H1 (cell line): ENCODE results near the gene FNIP2.

ENCODE experiments used
- ASH2L ChIP-seq: fragments of 200-600, 300-600 bp; sonication (generic); IDR thresholded peaks from one replicate; pipeline ENCODE4 v1.7.1; 2017; ENCODE audit warnings: low read length
- CBX5 ChIP-seq: fragments of 300-800, 300-1000 bp; sonication (generic); IDR thresholded peaks from 2 replicates; pipeline ENCODE4 v1.7.1; 2016; ENCODE audit warnings: antibody characterized with exemption, low read length, low read depth
- CEBPB ChIP-seq: IDR thresholded peaks from 2 replicates; pipeline ENCODE4 v1.6.1; 2012; ENCODE audit warnings: low read depth, low read length
- CTCF ChIP-seq, 3 experiments: IDR thresholded peaks; 1 replicate in 2 of 3; 2 replicates in 1 of 3; pipeline versions ENCODE4 v1.5.1 to v1.6.1; 2011; ENCODE audit warnings: low read length in 3 of 3, mild to moderate bottlenecking in 3 of 3, inconsistent platforms in 2 of 3, low read depth in 1 of 3, moderate library complexity in 1 of 3; ENCODE audit not compliant: insufficient read depth in 1 of 3; ENCODE audit errors: control extremely low read depth in 1 of 3
- EP300 ChIP-seq, 2 experiments: IDR thresholded peaks; 1 replicate in 1 of 2; 2 replicates in 1 of 2; pipeline ENCODE4 v1.6.1; 2011 to 2012; ENCODE audit warnings: low read depth in 2 of 2, low read length in 2 of 2, mild to moderate bottlenecking in 2 of 2, borderline replicate concordance in 1 of 2, inconsistent platforms in 1 of 2, moderate library complexity in 1 of 2
- FOSL1 ChIP-seq: IDR thresholded peaks from 2 replicates; pipeline ENCODE4 v1.6.1; 2011; ENCODE audit warnings: mild to moderate bottlenecking, low read depth, low read length, moderate library complexity; ENCODE audit not compliant: insufficient read depth
- HDAC6 ChIP-seq: IDR thresholded peaks from one replicate; pipeline ENCODE4 v1.7.1; 2012; ENCODE audit warnings: low read depth, mild to moderate bottlenecking, inconsistent platforms, low read length, moderate library complexity
- POLR2A ChIP-seq, 2 experiments: IDR thresholded peaks; 1 replicate in 1 of 2; 2 replicates in 1 of 2; pipeline ENCODE4 v1.6.1; 2011; ENCODE audit warnings: low read depth in 2 of 2, low read length in 2 of 2, mild to moderate bottlenecking in 2 of 2; ENCODE audit errors: control extremely low read depth in 1 of 2
- POLR2AphosphoS5 ChIP-seq: IDR thresholded peaks from 2 replicates; pipeline ENCODE4 v1.6.1; 2011; ENCODE audit warnings: low read depth, low read length
- POU5F1 ChIP-seq: IDR thresholded peaks from 2 replicates; pipeline ENCODE4 v1.6.1; 2011; ENCODE audit warnings: low read depth, mild to moderate bottlenecking, low read length, moderate library complexity
- SIX5 ChIP-seq: IDR thresholded peaks from 2 replicates; pipeline ENCODE4 v1.6.1; 2011; ENCODE audit warnings: mild to moderate bottlenecking, low read depth, low read length
- SP1 ChIP-seq: IDR thresholded peaks from 2 replicates; pipeline ENCODE4 v1.6.1; 2011; ENCODE audit warnings: low read depth, low read length
- YY1 ChIP-seq: IDR thresholded peaks from 2 replicates; pipeline ENCODE4 v1.6.1; 2011; ENCODE audit warnings: low read depth, mild to moderate bottlenecking, low read length

GRCh38 chr4:158785718-158786117, 16.9 kb downstream of the FNIP2 start:
- TF ChIP-seq CTCF (IDR thresholded peaks at IDR 0.05; ENCODE audit: control extremely low read depth in 1 of 3, insufficient read depth in 1 of 3, low read depth in 1 of 3, low read length in 3 of 3) (no peak), POLR2AphosphoS5 (no peak), YY1 (no peak), SIX5 (no peak), FOSL1 (no peak), EP300 (IDR thresholded peaks at IDR 0.05; ENCODE audit: borderline replicate concordance in 1 of 2, low read depth in 2 of 2, low read length in 2 of 2) (no peak), HDAC6 (no peak), POLR2A (IDR thresholded peaks at IDR 0.05; ENCODE audit: control extremely low read depth in 1 of 2, low read depth in 2 of 2, low read length in 2 of 2) (no peak), SP1 (no peak), CEBPB (no peak), ASH2L (no peak), POU5F1 (no peak), CBX5 (no peak)
